Limb (tissue), 2 donors: Measurements from ENCODE around the gene ACE2.

ENCODE experiments used
- DNase-seq, 2 donors: peaks; one replicate each; pipeline ENCODE4 v3.0.0-alpha.2; 2016; ENCODE audit errors: extremely low spot score in 2 of 2

Gene ACE2

DNA sequence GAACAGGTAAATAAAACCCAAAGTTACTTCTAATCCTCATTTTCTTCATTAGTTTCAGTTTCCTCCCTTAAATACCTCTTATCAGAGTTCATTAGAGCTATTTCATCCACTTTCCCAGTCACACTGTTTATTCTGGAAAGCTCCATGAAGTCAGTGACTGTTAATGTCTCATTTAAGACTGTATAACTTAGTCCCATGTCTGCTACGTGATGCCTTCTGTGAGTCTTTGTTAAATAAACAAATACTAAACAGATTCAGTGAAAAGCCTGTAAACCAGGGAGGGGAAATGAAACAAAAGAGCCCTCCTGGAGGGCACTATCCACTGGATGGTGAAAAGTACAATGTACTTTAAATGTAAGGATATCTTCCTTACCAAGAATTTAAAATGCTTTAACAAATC is 24.7 kb downstream of the ACE2 start:
- no peak for DNase-seq

DNA sequence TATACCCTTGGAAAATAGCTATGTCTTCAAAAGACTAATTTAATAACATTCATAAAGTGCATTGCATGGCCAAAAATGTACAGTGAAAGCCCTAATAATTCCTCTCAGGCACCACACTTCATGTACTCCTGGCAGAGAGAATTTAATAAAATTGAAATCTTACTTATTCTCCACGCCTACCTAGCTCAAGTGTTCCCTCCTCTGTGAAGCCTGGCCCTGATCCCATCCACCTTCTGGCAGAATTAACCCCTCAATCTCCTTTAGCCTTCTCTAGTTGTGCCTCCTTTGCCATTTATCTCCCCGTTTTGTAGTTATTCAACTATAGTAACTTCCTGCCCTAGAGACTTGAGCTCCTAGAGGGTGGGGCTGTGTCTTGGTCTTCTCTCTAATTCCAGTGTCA is 26.7 kb downstream of the ACE2 start:
- no peak for DNase-seq

DNA sequence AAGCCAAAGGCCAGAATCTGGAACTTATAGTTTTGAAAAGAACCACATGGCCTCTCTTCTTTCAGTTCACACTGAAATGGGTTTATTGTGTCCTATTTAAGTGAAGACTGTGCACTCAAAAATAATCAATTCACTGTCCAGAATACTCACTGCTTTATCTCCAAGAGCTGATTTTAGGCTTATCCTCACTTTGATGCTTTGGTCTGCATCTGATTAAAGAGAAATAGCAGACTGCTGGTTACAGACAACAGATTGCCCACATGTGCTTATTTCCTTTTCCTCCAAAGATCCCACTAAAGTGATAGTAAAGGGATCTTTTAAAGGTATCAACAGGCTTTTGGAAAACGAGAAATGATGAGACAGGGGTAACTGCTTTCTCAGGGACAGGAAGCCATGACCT is 30.6 kb downstream of the ACE2 start:
- no peak for DNase-seq

DNA sequence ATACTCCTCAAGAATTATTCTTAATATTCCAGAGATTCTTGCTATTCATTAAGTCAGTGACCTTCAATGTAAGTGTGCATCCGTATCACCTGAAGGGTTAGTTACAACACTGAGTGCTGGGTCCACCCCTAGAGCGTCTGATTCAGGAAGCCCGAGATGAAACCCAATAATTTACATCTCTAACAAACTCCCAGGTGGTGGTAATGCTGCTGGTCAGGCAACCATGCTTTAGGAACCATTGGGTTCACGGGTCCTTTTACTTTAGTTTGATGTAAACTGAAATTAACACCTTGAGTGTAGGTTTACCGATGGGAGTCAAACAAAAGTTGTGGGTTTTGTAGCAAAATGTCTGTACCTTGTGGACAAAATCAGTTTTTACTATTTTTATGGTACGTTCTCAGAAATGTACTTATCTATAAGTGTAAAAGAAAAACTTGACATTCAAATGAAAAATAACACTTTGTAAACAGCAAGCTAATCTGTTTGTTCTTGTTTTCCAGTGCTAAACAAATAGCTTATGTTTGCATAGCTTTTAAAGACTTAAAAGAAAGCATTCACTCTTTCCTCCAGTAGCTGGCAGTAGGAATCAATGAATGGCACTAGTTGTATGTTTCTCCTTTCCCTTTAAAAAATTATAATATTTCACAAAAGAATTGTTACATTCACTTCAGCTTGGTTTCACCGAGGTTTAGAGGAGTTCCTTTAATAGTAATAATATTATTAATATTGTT is 32.7 kb downstream of the ACE2 start:
- DNase-seq = no peak

DNA sequence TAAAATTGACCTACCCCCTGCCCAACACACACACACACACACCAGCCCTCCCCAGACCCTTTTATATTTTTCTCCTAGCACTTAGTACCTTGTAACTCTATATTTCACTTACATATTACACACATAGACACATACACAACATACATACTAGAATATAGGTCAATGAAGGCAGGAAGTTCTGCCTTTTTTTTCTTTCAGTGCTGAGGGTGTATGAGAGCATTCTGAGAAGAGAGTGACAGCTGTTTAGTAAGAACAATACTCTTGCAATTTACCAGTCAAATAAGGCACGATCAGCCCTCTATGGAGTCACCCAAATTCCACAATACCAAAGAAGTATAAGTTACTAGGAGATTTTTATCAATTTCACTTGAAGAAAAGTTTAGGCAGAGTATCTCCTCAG is 33.5 kb downstream of the ACE2 start:
- no peak for DNase-seq

DNA sequence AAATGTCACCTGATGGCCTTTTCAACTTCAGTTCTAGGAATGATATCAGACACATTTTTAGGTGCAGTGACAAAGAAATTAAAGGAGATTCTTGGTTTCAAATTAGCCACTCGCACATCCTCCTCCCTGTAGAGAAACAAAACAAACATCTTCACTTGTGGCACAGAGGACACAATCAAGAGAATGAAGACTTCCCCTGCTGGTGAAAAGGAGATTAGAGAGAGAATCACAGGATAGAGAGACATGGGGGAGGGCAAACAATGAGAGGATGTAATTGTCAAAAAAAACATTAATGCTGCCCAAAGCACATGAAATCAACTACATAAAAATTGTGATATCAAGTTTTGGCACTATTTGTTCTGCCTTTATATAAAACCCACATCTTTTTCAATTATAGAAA is 34.5 kb downstream of the ACE2 start:
- no peak for DNase-seq

DNA sequence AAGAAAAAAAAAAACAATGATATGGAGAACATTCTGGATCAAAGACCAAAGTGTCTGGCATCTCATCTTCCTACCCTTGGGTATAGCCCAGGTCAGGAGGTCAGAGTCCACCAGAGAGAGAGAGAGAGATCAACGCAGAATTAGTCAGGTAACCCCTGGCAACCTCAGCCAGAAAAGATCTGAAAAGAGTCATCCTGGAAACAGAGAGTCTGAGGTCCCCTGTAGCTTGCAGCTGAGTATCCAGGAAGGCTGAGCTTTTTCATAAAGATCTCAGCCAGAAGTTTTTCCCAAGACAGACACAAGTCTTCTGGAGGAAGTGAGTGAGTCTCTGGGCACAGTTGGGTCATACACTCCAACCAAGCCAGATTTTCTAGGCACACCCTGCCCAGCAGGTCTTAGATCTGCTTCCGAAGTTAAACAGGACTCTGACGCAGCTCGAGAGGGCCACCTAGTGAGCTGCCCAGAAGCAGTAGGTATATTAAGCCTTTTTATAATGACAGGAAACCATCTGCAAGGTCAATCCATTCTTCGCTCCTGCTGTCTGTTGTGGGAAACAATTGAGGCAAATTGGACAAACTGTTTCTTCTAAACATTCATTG is 35.7 kb downstream of the ACE2 start:
- peak; percentile 12 to 42 for DNase-seq

DNA sequence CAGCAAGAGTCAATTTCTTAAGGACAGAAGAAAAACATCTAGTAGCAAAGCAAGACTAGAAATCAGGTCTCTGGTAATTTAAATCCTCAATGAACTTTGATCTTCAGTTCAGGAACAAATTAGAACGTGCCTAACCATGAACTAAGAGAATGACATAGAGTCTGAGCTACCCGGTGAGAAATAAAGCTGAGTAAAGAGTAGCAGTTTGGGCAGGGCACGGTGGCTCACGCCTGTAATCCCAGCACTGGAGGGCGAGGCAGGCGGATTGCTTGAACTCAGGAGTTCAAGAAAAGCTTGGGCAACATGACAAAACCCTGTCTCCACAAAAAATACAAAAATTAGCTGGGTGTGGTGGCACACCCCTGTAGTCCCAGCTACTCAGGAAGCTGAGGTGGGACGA is 37.7 kb downstream of the ACE2 start:
- no peak for DNase-seq

DNA sequence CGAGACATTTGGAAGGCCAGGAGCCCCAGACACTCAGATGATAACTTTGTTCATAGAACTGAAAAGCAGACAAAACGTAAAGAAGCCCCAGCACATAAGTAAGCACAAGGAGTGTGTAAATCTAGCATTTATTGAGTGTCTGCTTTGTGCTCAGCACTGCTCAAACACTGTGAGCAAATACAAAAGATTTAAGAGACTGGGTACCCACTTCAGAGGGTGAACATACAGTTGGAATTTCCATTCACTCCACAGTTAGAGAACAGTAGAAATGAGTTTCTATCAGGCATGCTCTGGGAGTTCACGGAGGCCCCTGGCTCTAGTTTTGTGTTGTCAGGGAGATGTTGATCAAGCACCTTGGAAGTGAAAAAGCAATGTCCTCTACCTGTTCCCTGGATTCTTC is 39.8 kb downstream of the ACE2 start:
- no peak for DNase-seq

DNA sequence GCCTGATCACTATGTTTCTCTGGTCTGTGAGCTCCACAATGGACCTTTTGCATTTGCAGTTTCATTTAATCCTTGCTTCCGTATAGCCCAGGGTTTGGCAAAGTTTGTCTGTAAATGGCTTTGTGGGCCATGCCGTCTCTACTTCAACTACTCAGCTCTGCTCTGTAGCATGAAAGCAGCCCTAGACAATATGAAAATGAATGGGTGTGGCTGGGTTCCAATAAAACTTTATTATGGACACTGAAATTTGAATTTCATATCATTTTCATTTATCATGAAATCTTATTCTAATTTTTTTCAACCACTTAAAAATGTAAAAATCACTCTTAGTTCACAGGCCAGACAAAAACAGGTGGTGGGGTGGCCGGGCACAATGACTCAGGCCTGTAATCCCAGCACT is 41.5 kb downstream of the ACE2 start:
- DNase-seq = no peak

DNA sequence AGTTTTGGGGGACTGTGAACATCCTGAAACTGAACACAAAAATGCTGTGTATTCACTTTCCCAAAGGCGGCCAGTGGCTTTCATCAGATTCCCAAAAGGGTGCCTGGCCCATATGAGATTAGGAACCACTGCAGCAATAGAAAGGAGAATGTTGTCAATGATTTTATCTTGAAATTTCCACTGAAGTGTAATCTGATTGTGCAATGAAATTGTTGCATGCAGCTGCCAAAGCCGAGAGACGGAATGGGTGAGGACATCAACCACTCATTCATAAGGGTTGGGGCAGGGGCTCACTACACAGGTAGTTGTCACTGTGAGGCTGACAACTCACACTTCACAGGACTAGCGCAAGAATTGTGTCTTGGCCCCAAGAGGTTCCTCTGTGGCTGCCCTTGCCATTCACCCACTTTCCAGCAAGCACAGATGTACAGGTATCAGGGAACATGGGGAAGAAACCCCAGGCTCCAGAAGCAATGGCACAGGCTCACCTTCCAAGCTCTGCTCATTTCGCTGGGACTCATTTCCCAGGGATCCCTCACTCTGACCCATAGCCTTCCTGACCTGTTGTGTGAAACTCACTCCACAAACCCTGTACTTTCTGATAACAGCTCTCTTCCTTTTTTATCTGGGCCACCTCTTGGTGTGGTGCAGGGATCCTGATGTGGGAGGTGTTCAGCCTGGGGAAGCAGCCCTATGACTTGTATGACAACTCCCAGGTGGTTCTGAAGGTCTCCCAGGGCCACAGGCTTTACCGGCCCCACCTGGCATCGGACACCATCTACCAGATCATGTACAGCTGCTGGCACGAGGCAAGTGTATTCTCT is 51.4 kb downstream of the ACE2 start:
- DNase-seq = no peak

DNA sequence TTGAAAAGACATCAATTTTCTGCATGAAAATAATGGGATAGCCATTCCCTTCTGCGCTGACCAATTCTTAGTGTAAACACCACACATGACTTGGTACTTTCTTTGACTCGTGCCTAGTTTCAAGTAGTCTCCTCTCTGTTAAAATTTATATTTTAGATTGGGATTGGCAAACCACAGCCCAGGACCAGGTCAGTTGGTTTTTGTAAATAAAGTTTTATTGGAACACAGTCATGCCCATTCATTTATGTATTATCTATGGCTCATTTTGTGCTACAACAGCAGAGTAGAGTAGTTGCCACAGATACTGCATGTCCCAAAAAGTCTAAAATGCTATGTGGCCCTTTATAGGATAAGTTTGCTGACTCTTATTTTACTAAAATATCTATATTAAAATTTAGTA is 53.4 kb downstream of the ACE2 start:
- DNase-seq = no peak

DNA sequence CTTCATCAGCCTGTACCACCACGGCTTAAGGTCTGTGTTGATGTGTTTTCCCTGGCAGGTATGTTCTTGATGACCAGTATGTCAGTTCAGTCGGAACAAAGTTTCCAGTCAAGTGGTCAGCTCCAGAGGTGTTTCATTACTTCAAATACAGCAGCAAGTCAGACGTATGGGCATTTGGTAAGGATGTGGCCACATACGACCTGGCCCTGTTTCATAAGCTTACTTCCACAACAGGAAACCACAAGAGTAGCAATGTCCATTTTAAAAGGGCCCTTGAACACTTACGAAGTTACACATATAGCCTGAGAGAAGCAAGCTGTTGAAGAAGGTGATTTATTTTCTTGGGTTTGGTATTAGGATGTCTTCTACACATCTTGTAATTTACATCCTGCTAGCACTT is 54.0 kb downstream of the ACE2 start:
- no peak for DNase-seq

DNA sequence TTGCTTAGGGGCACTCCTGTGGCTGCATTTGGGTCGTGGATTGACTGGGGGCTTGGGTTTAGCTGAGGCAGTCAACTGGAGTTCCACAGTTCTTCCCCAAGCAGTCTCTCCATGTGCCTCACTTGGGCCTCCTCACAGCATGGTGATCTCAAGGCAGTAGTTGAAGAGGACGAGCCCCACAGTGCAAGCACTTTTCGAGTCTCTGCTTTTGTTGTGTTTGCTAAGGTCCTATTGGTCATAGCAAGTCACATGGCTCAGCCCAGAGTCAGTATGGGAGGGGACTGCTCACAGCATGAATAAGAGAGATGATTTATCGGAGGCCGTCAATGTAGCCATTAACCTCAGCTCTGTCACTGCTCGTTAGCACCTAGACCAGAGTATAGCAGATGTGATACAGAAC is 70.4 kb downstream of the ACE2 start:
- no peak for DNase-seq

DNA sequence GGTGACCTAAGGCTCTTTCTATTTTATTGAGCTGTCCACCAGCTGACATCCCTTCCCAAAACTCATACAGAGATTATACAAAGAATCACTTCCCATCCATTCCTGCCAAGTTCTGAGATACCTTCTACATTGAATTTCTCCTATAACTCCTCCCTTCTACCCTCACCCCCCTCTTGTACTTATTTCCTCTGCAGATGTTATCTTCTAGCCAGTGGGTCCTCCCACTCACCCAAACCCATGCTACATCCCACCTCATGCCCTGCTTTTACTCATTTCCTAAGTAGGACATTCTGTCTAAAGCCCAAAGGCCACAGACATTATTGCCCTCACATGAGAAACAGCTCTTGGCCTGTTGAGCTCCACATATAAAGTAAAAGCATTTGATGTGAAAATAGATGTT is 71.6 kb downstream of the ACE2 start:
- no peak for DNase-seq

DNA sequence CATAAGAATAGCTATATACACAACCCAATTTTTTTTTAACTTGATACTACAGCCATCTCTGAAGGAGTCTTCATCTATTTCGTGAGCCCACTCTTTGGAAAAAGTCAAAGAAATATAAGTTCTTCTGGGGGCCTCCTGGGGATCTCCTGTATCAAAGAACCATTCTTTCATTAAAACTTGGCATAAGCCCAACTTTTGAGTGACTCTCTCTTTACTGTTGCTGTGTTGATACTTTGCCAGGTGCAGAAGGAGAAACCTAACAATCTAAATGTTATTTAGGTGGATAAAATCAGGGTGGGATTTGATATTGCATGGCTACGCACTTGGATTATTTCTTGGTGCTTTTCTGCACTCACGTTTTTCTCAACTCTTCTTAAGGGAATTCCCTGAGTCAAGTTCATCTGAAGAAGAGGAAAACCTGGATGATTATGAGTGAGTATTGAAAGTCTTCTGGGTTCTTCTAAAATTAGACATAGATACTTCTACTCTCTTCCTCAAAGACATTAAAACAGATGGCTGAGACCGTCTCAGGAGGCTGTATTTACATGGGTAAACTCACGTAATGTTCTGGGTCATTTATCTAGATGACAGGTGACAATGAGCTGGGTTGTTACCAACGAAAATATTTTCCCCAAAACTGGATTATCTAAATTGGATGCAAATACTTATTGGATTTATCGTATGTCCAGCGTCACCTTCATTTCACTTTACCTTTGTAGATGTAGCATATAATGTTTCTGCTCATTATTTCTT is 74.9 kb downstream of the ACE2 start:
- no peak for DNase-seq

DNA sequence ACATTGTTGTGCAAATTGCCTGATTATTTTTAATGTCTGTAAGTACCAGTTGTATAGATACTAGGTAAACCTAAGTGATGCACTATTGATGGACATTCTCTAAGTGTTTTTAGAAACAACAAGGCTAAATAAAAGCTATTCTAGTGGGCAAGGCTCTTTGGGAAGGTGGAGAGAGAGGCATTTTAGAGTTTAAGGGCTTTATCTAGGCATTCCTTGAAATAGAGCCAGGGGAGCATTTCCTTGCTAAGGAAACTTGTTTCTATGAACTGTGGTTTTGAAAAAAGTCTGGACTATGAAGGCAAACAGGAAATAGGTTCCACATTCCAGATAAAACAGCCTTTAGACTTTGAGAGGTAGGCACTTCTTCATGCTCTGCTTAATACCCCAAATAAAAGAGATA is 76.3 kb downstream of the ACE2 start:
- no peak for DNase-seq

DNA sequence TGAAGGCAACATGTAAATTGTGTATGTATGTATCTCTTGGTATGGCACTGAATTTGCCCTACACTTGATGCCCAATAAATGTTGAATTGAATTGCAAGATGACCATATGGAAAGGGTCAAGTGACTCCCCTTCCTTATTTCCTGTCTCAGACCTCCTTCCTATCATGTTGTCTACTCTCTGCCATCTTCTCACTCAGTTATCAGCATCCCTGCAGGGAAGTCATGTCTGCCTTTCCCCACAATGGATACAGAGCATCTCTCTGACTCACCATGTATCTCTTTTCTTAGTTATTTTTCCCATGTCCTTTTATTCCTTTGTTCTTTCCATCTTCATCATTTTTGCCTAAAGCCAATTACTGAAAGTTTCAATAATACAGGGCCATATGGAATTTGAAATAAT is 77.7 kb downstream of the ACE2 start:
- no peak for DNase-seq

DNA sequence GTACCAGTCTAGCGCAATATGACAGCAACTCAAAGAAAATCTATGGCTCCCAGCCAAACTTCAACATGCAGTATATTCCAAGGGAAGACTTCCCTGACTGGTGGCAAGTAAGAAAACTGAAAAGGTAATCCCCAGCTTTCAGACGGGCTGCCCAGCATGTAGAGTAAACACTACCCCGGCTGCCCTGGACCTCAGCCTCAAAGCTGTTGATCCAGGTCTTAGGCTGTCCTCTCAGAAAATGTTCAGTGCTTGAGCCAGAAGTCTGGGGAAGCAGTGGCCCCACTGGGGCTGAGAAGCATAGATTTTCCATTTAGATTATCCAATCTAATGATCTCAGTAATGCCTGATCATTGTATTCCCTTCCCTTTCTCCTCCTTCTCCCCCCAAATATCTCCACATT is 78.3 kb downstream of the ACE2 start:
- DNase-seq = no peak

DNA sequence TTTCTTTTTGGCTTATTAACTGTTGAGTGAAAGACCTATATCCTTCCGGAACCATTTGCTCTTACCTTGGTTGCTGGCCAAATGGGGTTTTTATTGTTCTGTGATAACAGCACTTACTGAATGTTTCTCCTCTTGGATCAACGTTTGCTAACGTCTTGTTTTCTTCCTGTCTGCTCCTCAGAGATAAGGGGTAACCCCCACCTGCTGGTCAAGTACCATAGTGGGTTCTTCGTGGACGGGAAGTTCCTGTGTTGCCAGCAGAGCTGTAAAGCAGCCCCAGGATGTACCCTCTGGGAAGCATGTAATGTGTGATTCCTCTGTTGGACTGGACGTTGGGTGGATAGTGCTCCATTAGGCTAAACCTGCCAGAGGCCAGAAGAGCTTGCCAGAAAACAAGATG is 84.8 kb downstream of the ACE2 start:
- no peak for DNase-seq

DNA sequence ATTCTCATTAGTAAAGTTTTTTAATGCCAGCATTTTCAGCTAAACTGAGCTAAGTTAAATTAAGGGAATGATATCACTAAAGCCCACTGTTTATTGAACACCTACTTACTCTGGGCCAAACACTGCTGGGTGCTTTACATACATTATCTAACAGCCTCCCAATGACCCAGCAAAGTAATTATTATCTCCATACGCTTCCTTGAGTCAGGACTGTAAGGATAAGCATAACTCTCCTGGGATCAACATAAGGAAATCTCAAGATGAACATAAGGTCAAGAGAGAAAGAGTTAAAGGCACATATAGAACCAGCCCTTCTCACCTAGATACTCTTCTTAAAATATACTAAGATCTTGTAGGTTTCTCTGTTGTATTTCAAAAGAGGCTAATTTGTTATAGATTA is 86.5 kb downstream of the ACE2 start:
- DNase-seq = no peak

DNA sequence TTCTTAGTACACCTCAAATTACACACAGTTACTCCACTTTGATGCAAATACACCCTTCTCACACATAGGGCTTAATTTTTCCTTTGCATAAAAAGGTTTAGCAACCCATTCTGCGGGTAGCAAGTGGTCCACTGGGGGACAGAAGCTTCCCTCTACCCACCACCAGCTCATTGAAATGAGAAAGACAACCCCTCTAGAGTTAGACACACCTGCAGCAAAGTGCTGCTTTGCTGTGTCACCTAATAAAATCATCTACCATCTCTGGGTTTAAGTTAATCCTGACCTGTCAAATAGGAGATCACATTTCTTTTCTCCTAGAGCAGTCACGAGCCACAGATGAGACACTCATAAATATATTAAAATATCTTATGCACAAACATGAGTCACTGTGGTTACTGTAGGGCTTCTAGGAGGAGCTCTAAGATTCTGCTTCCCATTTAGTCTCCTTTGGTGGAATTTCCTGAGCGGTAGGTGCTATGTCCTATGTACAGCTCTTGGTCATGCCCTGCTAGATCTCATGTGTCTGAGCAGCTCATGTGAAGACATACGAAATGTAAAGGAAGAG is 88.3 kb downstream of the ACE2 start:
- DNase-seq = no peak
